Calu3 (cell line): ENCODE data around the gene HAGHL. TPM values are rescaled to one million over a fixed set of nuclear protein-coding genes. Genes with fewer than 3 reads are reported as not detected.
A peak's percentile ranks its signal among the peaks of the same experiment; 100 is the strongest.
"Not testable (repeated sequence)": the region's sequence is repeated elsewhere in the genome, so short reads cannot be mapped to it uniquely, and the experiment has no call there.

ENCODE experiments used
- BruUV-seq: library from RNA; stranded (reverse); fragments of 400-500 nt; replicated peaks from 2 replicates; lab custom pipeline; 2021; lab: Mats Ljungman, UMichigan
- CTCF ChIA-PET: fragments of 300-600 bp; sonication (Branson Sonifier 250); formaldehyde crosslinking; loops from one replicate; lab custom pipeline; 2022; ENCODE audit warnings: antibody characterized with exemption; lab: Charles Lee
- DNase-seq: peaks from one replicate; pipeline ENCODE4 v3.0.0; 2022
- H3K27ac Mint-ChIP-seq: one replicate; pipeline ENCODE4 v1.8.0; 2022; ENCODE audit warnings: mixed read lengths; ENCODE audit not compliant: unreplicated experiment
- H3K27me3 Mint-ChIP-seq: one replicate; pipeline ENCODE4 v1.8.0; 2022; ENCODE audit warnings: mixed read lengths; ENCODE audit not compliant: unreplicated experiment
- H3K36me3 Mint-ChIP-seq: one replicate; pipeline ENCODE4 v1.8.0; 2022; ENCODE audit warnings: mild to moderate bottlenecking, moderate library complexity, mixed read lengths; ENCODE audit not compliant: insufficient read depth, unreplicated experiment
- H3K4me1 Mint-ChIP-seq: one replicate; pipeline ENCODE4 v1.8.0; 2022; ENCODE audit warnings: mild to moderate bottlenecking, low read depth, mixed read lengths; ENCODE audit not compliant: unreplicated experiment
- H3K4me3 Mint-ChIP-seq: one replicate; pipeline ENCODE4 v1.8.0; 2022; ENCODE audit warnings: mild to moderate bottlenecking, low read depth, moderate library complexity, mixed read lengths; ENCODE audit not compliant: unreplicated experiment
- H3K9me3 Mint-ChIP-seq: one replicate; pipeline ENCODE4 v1.8.0; 2022; ENCODE audit warnings: low read depth, mixed read lengths; ENCODE audit not compliant: unreplicated experiment
- intact Hi-C: fragments of 100-400 bp; cut with micrococcal nuclease; formaldehyde crosslinking; loops from one replicate; pipeline ENCODE4 v1.10.0; 2022; ENCODE audit not compliant: unreplicated experiment
- total RNA-seq: library from RNA; stranded (reverse); gene quantifications from 2 replicates; pipeline ENCODE4 v1.2.3, GENCODE V29; 2022
- TF ChIP-seq, protein P1 (sequence below): fragments of 200-600 bp; IDR thresholded peaks from one replicate; pipeline ENCODE4 v1.8.0; 2022; ENCODE audit warnings: antibody characterized with exemption; ENCODE audit not compliant: unreplicated experiment

HAGHL gene
- total RNA-seq, 1 experiment from 2014 or later, result 11.7 TPM

DNA sequence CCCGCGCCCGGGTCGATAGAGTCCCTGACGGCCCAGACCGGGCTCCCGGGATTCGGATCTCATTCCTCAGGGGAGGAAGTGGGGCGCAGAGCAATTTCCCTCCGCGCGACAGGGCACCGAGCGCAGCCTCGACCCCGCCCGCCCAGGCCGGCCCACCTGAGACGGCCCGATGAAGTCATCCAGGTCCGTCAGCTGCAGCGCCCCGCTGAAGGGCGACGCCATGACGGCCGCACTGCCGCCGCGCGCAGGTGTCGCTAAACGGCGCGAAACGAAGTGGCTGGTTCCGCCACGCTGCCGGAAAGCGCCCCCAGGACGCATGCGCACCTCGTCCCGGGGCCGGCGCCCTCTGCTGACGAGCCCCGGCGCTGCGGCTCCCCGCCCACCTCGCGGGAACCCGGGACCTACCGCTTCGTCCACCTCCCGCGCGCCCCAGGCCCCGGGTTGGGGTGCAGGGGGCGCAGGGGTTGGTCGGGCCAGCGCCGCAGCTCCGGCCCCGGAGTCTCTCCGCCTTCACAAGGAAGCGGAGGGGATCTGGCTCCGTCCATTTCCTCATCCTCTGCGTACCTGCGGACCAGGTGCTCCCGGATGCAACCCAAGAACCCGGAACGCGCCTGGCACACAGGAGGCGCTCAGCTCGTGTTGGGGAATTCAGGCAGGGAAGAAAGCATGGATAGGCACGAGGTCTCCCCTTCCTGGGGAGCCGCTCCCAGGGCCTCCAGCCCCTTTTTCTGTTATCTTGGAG lies 14.0 kb downstream of the HAGHL start, which contains the start of gene CIAO3:
CIAO3 (minus strand) TSS at position 234 of the 742 bp plus-strand sequence; CDS start at position 222, 12 bp downstream.
- Mint-ChIP-seq H3K4me1 (no peaks in the 10 kb centered on the region), H3K27me3 (no peaks in the 10 kb centered on the region), H3K36me3 (peaks cover 60% of the 10 kb centered on the region), H3K4me3 (peak within 1 kb of the TSS; percentile 79), H3K9me3 (no peaks in the 10 kb centered on the region), H3K27ac (peak within 1 kb of the TSS; percentile 62)
- TF ChIP-seq, protein P1, sequence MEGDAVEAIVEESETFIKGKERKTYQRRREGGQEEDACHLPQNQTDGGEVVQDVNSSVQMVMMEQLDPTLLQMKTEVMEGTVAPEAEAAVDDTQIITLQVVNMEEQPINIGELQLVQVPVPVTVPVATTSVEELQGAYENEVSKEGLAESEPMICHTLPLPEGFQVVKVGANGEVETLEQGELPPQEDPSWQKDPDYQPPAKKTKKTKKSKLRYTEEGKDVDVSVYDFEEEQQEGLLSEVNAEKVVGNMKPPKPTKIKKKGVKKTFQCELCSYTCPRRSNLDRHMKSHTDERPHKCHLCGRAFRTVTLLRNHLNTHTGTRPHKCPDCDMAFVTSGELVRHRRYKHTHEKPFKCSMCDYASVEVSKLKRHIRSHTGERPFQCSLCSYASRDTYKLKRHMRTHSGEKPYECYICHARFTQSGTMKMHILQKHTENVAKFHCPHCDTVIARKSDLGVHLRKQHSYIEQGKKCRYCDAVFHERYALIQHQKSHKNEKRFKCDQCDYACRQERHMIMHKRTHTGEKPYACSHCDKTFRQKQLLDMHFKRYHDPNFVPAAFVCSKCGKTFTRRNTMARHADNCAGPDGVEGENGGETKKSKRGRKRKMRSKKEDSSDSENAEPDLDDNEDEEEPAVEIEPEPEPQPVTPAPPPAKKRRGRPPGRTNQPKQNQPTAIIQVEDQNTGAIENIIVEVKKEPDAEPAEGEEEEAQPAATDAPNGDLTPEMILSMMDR, result peak; percentile 97
- peak; percentile 96 for DNase-seq
- BruUV-seq, result TSS peak; percentile 72
- CTCF ChIA-PET, result interaction anchor here (0.7 to 1.7 kb wide), 12 partner anchors 9 to 61 kb away, joined by 3 to 7 read pairs (median 4); partner anchors contain the start of genes CHTF18, RPUSD1 and STUB1
- intact Hi-C loops, result no loop called here

DNA sequence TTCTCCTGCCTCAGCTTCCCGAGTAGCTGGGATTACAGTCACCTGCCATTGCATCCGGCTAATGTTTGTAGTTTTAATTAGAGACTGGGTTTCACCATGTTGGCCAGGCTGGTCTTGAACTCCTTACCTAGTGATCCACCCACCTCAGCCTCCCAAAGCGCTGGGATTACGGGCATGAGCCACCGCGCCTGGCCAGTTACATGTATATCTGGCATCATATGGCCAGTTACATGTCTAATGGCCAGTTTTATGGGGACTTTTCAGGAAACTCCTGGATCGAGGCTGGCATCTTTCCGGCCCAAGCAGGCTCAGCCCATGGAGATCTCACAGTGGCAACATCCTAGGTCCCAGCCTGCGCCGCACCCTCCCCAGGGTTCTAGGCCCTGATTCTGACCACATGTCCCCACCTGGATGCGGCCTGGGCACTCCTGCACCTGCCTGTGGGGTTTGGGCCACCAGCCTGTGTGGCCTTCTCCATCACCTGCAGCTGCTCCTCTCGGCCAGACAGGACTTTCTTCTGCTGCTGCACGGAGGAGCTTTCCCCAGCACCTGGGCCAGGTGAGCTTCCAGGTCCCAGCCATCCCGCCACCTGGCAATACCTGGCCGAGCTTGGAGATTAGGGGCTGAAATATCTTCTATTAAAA lies 15.2 kb downstream of the HAGHL start:
- BruUV-seq, result no TSS peak
- Mint-ChIP-seq H3K27me3 (peaks cover 2% of the 10 kb centered on the region), H3K36me3 (peaks cover 50% of the 10 kb centered on the region), H3K4me3 (peak overlapping the region; percentile 79), H3K27ac (peak overlapping the region; percentile 62), H3K9me3 (no peaks in the 10 kb centered on the region), H3K4me1 (no peaks in the 10 kb centered on the region)
- intact Hi-C loops, result no loop called here
- TF ChIP-seq, protein P1, result no peak
- DNase-seq, result no peak
- CTCF ChIA-PET, result interaction anchor here (1.7 kb wide), 1 partner anchor 14 kb away, joined by 7 read pairs; no protein-coding TSS in a partner anchor

DNA sequence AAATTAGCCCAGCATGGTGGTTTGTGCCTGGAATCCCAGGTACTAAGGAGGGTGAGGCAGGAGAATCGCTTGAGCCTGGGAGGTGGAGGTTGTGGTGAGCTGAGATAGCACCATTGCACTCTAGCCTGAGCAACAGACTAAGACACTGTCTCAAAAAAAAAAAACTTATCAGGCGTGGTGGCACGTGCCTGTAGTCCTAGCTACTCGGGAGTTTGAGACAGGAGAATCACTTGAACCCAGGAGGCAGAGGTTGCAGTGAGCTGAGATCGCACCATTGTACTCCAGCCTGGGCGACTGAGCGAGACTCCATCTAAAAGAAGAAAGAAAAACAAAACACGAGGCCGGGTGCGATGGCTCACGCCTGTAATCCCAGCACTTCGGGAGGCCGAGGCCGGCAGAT lies 16.0 kb downstream of the HAGHL start:
- BruUV-seq, H3K4me1 Mint-ChIP-seq, H3K27ac Mint-ChIP-seq, DNase-seq, CTCF ChIA-PET, H3K9me3 Mint-ChIP-seq, H3K27me3 Mint-ChIP-seq, H3K4me3 Mint-ChIP-seq, intact Hi-C loops: not testable (repeated sequence)
- H3K36me3 Mint-ChIP-seq, result peaks cover 52% of the 10 kb centered on the region

DNA sequence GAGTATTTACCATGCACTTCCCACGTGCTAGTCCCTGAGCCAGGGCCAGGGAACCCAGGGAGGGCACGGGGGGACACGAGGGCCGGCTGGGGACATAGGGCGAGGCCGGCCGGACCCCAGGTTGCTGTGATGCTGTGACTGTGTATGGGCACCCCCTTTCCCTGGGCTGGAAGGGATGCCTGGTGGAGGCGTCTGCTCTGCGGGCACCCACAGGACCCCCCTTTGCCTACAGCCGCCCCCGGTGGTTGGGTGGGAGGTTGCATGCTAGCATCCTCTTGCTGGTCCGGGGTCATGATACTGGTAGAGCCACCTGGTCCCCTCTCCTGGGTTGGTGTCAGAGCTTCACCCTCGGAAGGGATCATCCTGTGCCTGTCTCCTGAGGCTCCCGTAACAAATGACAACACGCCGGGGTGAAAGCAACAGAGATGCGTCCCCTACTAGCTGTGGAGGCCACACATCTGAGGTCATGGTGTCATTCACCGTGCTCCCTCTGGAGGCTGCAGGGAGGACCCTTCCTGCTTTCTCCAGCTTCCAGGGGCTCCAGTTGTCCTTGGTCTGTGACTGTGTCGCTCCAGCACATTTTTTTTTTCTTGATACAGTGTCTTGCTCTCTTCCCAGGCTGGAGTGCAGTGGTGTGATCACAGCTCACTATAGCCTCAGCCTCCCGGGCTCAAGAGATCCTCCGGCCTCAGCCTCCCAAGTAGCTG lies 17.0 kb downstream of the HAGHL start:
- Mint-ChIP-seq H3K9me3 (no peaks in the 10 kb centered on the region), H3K4me3 (no peak overlapping the region), H3K4me1 (no peaks in the 10 kb centered on the region), H3K27me3 (peaks cover 14% of the 10 kb centered on the region), H3K27ac (no peak overlapping the region), H3K36me3 (peaks cover 46% of the 10 kb centered on the region)
- TF ChIP-seq, protein P1, result peak; percentile 14
- no peak for DNase-seq
- CTCF ChIA-PET, result no interaction called here
- intact Hi-C loops, result no loop called here
- BruUV-seq, result no TSS peak
